Muscle of arm (tissue), 12 donors: ENCODE data around the gene ELMO1. TPM values are rescaled to one million over a fixed set of nuclear protein-coding genes. Genes with fewer than 3 reads are reported as not detected.

Experiments
- DNase-seq: peaks from one replicate; pipeline ENCODE4 v3.0.0-alpha.2; 2013
- polyA plus RNA-seq, 12 donors: library from polyadenylated mRNA; unstranded; fragments of 120-200 nt; gene quantifications; one replicate each; pipeline ENCODE4 v1.2.1, GENCODE V29; 2013; ENCODE audit not compliant: insufficient read length in 12 of 12

ELMO1 gene
- polyA plus RNA-seq, 12 donors: 20.7 to 36.5 (median 29.4) TPM; not detected in 1

- DNase-seq: no peak
Measured at GRCh38 chr7:36923943-36924436, 524.7 kb downstream of the ELMO1 start.

GRCh38 chr7:36923185-36923584, 525.5 kb downstream of the ELMO1 start:
- no peak for DNase-seq

DNA sequence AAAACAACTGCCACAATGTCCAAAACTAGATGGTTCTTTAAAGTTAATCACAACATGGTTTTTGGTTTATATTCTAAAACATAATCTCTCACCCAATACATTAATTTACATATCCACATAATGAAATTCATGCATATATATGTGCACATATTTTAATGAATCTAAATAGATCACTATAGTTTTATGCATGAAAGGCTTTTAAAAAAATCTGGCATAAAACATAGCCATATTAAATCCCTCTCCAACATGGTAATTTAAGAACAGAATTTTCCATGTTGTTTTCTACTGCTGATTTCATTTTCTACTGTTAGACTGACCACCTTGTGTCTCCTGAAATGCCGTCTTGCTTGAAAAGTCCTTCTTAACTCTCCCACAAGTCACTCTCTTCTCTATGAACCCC, 528.2 kb downstream of the ELMO1 start:
- DNase-seq: no peak

DNA sequence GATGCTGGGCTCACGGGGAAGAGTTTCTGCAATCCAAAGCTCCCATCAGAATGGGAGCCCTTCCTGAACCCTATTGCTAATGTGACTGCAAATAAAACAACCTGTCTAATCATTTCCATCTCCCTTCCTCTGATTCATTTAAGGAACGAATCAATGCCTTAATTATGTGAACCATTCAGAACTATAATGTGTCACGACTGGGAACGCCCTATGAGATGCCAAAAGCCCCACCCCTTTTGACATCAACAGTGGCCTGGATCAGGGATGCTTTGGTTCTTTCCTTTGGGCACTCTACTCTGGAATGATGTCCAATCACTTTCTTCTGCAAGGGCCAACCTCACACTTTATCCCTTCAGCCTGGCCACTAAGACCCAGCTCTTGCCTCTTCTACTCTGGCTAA, 528.9 kb downstream of the ELMO1 start:
- DNase-seq: no peak

- DNase-seq: no peak
Measured at GRCh38 chr7:36918591-36918990, 530.1 kb downstream of the ELMO1 start.

- no peak for DNase-seq
Measured at GRCh38 chr7:36916619-36917018, 532.0 kb downstream of the ELMO1 start.

- no peak for DNase-seq
Measured at GRCh38 chr7:36916116-36916515, 532.5 kb downstream of the ELMO1 start.

- DNase-seq: no peak
Measured at GRCh38 chr7:36911788-36912187, 536.9 kb downstream of the ELMO1 start.

- no peak for DNase-seq
Measured at GRCh38 chr7:36910859-36911258, 537.8 kb downstream of the ELMO1 start.

- no peak for DNase-seq
Measured at GRCh38 chr7:36910401-36910800, 538.3 kb downstream of the ELMO1 start.

- DNase-seq: no peak
Measured at GRCh38 chr7:36906956-36907635, 541.6 kb downstream of the ELMO1 start.

DNA sequence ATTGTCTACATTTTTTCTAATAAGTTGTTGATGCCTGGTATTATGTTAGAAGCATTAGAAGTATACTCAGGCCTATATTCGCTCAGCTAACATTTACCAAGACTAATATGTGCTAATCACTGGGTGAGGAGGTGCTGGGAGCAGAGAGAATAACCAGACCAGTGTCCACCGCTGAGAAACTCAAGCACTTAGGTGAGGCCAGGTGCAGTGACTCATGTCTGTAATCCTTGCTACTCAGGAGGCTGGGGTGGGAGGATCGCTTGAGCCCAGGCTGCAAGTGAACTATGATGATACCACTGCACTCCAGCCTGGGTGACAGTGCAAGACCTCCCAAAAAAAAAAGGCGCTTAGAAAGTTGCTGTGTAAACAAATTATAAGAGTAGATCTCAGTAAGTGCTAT, 542.2 kb downstream of the ELMO1 start:
- DNase-seq: no peak

DNA sequence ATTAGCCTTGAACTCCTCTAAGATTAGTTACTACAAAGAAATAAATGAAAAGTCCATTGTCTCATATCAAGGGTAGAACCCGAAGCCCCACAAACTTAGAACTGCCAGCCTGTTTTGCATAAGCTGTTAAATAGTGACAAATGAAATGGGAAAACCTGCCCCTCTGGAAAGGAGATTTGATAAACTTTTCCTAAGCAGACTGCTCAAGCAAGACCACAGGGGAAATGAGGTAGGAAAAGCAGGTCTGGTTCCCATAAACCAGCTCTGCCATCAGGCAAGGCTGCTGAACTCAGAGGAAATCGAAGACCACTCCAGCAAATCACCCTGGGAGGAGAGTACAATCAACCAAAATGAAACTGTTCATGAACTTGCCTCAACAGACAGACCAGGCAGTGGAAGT, 542.8 kb downstream of the ELMO1 start:
- no peak for DNase-seq

- DNase-seq: no peak
Measured at GRCh38 chr7:36904802-36905201, 543.9 kb downstream of the ELMO1 start.

GRCh38 chr7:36904101-36904500, 544.6 kb downstream of the ELMO1 start:
- DNase-seq: no peak

GRCh38 chr7:36900988-36901710, 547.5 kb downstream of the ELMO1 start:
- DNase-seq: no peak

GRCh38 chr7:36898186-36898585, 550.5 kb downstream of the ELMO1 start:
- DNase-seq: no peak

DNA sequence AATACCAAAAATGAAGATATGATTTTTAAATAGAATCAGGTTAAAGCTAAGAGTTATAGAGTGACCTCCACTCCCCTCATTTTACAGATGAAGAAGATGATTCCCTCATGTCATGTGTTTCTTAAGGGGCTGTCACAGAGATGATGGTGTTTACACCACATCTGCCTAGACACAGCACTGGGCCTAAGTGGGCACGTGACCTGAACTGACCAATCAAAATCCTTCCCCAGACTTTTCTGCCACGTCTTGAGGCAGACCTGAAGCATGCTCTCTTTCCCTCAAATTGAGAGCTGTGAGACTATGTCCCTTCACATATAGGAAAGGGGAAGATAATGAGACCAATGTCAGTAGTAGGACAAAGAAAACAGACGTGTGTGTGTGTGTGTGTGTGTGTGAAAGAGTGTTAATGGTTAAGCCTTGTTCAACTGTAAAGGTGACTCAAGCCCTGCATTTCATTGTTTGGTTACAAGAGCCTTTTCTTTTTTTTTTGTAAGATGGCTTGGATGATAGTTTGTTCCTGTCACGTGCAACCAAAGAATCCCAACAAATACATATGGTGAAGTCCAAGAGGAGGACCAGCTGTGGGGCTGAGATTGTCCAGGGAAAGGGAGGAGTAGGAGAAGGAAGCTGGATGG, 551.6 kb downstream of the ELMO1 start:
- no peak for DNase-seq

DNA sequence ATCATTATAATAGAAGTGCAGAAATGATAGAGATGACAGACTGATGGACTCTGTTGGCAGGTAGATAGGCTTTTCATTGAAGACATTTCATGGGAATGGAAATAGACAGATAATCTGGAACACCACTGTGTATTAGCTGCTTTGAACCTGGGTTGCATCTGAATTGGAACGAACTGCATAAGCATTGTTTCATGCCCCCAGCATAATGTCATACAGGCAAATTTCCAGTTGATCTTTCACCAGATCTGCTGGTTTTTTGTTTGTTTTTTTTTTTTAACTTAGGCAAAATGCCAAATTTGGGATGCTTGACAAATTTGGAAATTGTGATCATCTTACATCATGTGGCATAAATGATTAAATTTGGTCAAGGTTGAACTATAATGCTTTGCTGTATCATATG, 552.2 kb downstream of the ELMO1 start:
- no peak for DNase-seq

DNA sequence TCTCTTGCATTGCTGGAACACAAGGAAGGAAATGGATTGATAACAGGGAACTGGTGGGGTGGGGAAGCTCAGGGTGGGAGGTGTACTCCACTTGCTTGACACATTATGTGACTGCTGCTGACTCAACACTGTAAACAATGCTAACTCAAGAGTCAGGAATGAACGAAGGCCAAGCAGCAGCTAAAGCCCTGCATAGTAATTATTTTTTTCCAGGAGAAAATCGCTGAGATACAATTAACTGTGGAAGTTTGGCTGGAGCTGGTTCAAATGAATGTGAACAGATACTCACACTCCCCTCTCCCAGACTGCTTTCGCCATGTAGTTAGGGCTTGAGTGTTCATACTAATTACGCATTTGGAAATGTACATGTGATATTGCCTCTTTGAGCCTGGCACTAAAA, 553.5 kb downstream of the ELMO1 start:
- DNase-seq: no peak

GRCh38 chr7:36894190-36894589, 554.5 kb downstream of the ELMO1 start:
- DNase-seq: no peak

- DNase-seq: no peak
Measured at GRCh38 chr7:36889182-36889581, 559.5 kb downstream of the ELMO1 start.

DNA sequence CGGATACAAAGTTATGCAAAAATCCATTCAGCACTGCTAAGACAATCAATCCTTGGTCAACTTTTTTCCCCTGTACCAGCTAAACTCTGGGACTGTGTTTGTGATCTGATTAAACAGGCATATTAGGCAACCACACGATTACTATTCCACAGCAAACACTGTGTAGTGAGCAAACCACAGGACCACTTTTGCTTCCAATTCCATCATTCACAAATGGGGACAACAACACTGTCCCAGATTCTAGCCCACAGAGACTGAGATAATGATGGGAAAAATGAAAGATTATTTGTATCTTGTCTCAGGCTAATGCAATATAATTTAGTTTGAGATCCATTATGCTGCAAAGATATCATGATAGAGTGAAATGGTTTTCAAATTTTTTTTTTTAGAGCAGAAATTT, 560.7 kb downstream of the ELMO1 start:
- DNase-seq: no peak
